ENCODE measurements around the gene PLBD1.

The PLBD1 gene

GRCh38 chr12:14540801-14541462 lies 26.8 kb downstream of the PLBD1 start:
- H4K5ac ChIP-seq (ENCODE audit: low read length) = no peak overlapping the region
- H2BK120ac ChIP-seq (ENCODE audit: low read depth, low read length) = no peak overlapping the region
- no peaks in the 10 kb centered on the region for H3K4me1 ChIP-seq (ENCODE audit: control insufficient read depth, low read depth, low read length)
- no peak overlapping the region for H3K9ac ChIP-seq (ENCODE audit: low read length)
- H3K18ac ChIP-seq (ENCODE audit: low read length) = no peak overlapping the region
- WGBS (ENCODE audit: extremely low coverage, insufficient coverage, low lambda C conversion rate) = no CpG with 5 or more reads among the region's 4 CpGs
- H3K27ac ChIP-seq (ENCODE audit: low read depth, low read length) = no peak overlapping the region
- H3K4me2 ChIP-seq (ENCODE audit: low read length) = no peak overlapping the region
- H3K4ac ChIP-seq (ENCODE audit: low read depth, low read length) = no peak overlapping the region
- no peak overlapping the region for H4K8ac ChIP-seq (ENCODE audit: low read depth, low read length)
- no peak overlapping the region for H3K56ac ChIP-seq (ENCODE audit: low read length)
- H2BK5ac ChIP-seq (ENCODE audit: low read length) = no peak overlapping the region
- H3K4me3 ChIP-seq (ENCODE audit: low read length) = no peak overlapping the region
- no peaks in the 10 kb centered on the region for H3K27me3 ChIP-seq (ENCODE audit: insufficient read depth, low read length, poor library complexity)
- H2AK5ac ChIP-seq (ENCODE audit: low read length) = no peak overlapping the region
- H2BK15ac ChIP-seq (replicated peaks; ENCODE audit: low read depth) = no peak overlapping the region
- H3K79me1 ChIP-seq (ENCODE audit: low read length) = no peaks in the 10 kb centered on the region
- H3K36me3 ChIP-seq (ENCODE audit: control insufficient read depth, insufficient read depth, low read length) = no peaks in the 10 kb centered on the region
- H3K79me2 ChIP-seq (ENCODE audit: control insufficient read depth, insufficient read depth, low read length) = no peaks in the 10 kb centered on the region
- H3K23ac ChIP-seq (ENCODE audit: low read length) = no peak overlapping the region
- no peak for DNase-seq

DNA sequence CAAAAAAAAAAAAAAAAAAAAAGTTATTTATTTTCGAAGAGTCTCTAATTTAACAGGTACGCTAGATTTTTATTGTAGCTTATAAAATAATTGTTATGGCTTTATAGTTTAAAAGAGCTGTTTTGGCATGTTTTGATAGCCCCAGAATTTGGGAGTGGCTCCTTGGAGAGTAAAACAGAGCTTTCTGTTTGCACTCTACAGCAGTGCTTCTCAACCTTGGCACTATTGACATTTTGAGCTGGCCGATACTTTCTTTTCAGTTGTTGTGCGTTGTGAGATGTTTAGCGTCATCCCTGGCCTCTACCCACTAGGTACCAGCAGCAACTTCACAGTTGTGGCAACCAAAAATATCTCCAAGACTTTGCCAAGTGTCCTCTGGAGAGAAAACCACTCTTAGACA lies 30.6 kb downstream of the PLBD1 start:
- Histone ChIP-seq H3K23ac (ENCODE audit: low read length) (no peak overlapping the region), H3K9ac (ENCODE audit: low read length) (no peak overlapping the region), H3K4me3 (ENCODE audit: low read length) (no peak overlapping the region), H3K79me2 (ENCODE audit: control insufficient read depth, insufficient read depth, low read length) (no peaks in the 10 kb centered on the region), H3K4me1 (ENCODE audit: control insufficient read depth, low read depth, low read length) (no peaks in the 10 kb centered on the region), H3K27me3 (ENCODE audit: insufficient read depth, low read length, poor library complexity) (no peaks in the 10 kb centered on the region), H3K79me1 (ENCODE audit: low read length) (no peaks in the 10 kb centered on the region), H2BK15ac (replicated peaks; ENCODE audit: low read depth) (no peak overlapping the region), H3K36me3 (ENCODE audit: control insufficient read depth, insufficient read depth, low read length) (no peaks in the 10 kb centered on the region), H3K4me2 (ENCODE audit: low read length) (no peak overlapping the region), H3K4ac (ENCODE audit: low read depth, low read length) (no peak overlapping the region), H3K18ac (ENCODE audit: low read length) (no peak overlapping the region), H4K5ac (ENCODE audit: low read length) (no peak overlapping the region), H2BK5ac (ENCODE audit: low read length) (no peak overlapping the region), H4K8ac (ENCODE audit: low read depth, low read length) (no peak overlapping the region), H3K27ac (ENCODE audit: low read depth, low read length) (no peak overlapping the region), H2AK5ac (ENCODE audit: low read length) (no peak overlapping the region), H2BK120ac (ENCODE audit: low read depth, low read length) (no peak overlapping the region), H3K56ac (ENCODE audit: low read length) (no peak overlapping the region)
- no CpG with 5 or more reads among the region's 5 CpGs for WGBS (ENCODE audit: extremely low coverage, insufficient coverage, low lambda C conversion rate)
- DNase-seq = no peak

- no peak overlapping the region for H2BK120ac ChIP-seq (ENCODE audit: low read depth, low read length)
- no peak overlapping the region for H3K56ac ChIP-seq (ENCODE audit: low read length)
- no peak overlapping the region for H3K4ac ChIP-seq (ENCODE audit: low read depth, low read length)
- H3K4me3 ChIP-seq (ENCODE audit: low read length) = no peak overlapping the region
- no peak overlapping the region for H3K4me2 ChIP-seq (ENCODE audit: low read length)
- no peaks in the 10 kb centered on the region for H3K79me1 ChIP-seq (ENCODE audit: low read length)
- no peak overlapping the region for H3K9ac ChIP-seq (ENCODE audit: low read length)
- H4K5ac ChIP-seq (ENCODE audit: low read length) = no peak overlapping the region
- no peak for DNase-seq
- H3K27ac ChIP-seq (ENCODE audit: low read depth, low read length) = no peak overlapping the region
- H3K27me3 ChIP-seq (ENCODE audit: insufficient read depth, low read length, poor library complexity) = no peaks in the 10 kb centered on the region
- H2BK5ac ChIP-seq (ENCODE audit: low read length) = no peak overlapping the region
- WGBS (ENCODE audit: extremely low coverage, insufficient coverage, low lambda C conversion rate) = no CpG with 5 or more reads among the region's 10 CpGs
- H2BK15ac ChIP-seq (replicated peaks; ENCODE audit: low read depth) = no peak overlapping the region
- H4K8ac ChIP-seq (ENCODE audit: low read depth, low read length) = no peak overlapping the region
- no peak overlapping the region for H2AK5ac ChIP-seq (ENCODE audit: low read length)
- no peaks in the 10 kb centered on the region for H3K79me2 ChIP-seq (ENCODE audit: control insufficient read depth, insufficient read depth, low read length)
- no peaks in the 10 kb centered on the region for H3K36me3 ChIP-seq (ENCODE audit: control insufficient read depth, insufficient read depth, low read length)
- H3K4me1 ChIP-seq (ENCODE audit: control insufficient read depth, low read depth, low read length) = peaks cover 2% of the 10 kb centered on the region
- no peak overlapping the region for H3K18ac ChIP-seq (ENCODE audit: low read length)
- no peak overlapping the region for H3K23ac ChIP-seq (ENCODE audit: low read length)
These were observed 35.5 kb downstream of the PLBD1 start for GRCh38 chr12:14532152-14532551.

- Histone ChIP-seq H2BK5ac (ENCODE audit: low read length) (no peak overlapping the region), H4K5ac (ENCODE audit: low read length) (no peak overlapping the region), H3K79me2 (ENCODE audit: control insufficient read depth, insufficient read depth, low read length) (no peaks in the 10 kb centered on the region), H3K4me1 (ENCODE audit: control insufficient read depth, low read depth, low read length) (peaks cover 2% of the 10 kb centered on the region), H3K4me2 (ENCODE audit: low read length) (no peak overlapping the region), H3K79me1 (ENCODE audit: low read length) (no peaks in the 10 kb centered on the region), H2BK120ac (ENCODE audit: low read depth, low read length) (no peak overlapping the region), H4K8ac (ENCODE audit: low read depth, low read length) (no peak overlapping the region), H3K27me3 (ENCODE audit: insufficient read depth, low read length, poor library complexity) (no peaks in the 10 kb centered on the region), H3K9ac (ENCODE audit: low read length) (no peak overlapping the region), H3K4me3 (ENCODE audit: low read length) (no peak overlapping the region), H2AK5ac (ENCODE audit: low read length) (no peak overlapping the region), H2BK15ac (replicated peaks; ENCODE audit: low read depth) (no peak overlapping the region), H3K4ac (ENCODE audit: low read depth, low read length) (no peak overlapping the region), H3K27ac (ENCODE audit: low read depth, low read length) (no peak overlapping the region), H3K36me3 (ENCODE audit: control insufficient read depth, insufficient read depth, low read length) (no peaks in the 10 kb centered on the region), H3K23ac (ENCODE audit: low read length) (no peak overlapping the region), H3K18ac (ENCODE audit: low read length) (no peak overlapping the region), H3K56ac (ENCODE audit: low read length) (no peak overlapping the region)
- DNase-seq = no peak
- WGBS (ENCODE audit: extremely low coverage, insufficient coverage, low lambda C conversion rate) = no CpG with 5 or more reads among the region's 2 CpGs
These were observed 41.7 kb downstream of the PLBD1 start for GRCh38 chr12:14525964-14526363.

DNA sequence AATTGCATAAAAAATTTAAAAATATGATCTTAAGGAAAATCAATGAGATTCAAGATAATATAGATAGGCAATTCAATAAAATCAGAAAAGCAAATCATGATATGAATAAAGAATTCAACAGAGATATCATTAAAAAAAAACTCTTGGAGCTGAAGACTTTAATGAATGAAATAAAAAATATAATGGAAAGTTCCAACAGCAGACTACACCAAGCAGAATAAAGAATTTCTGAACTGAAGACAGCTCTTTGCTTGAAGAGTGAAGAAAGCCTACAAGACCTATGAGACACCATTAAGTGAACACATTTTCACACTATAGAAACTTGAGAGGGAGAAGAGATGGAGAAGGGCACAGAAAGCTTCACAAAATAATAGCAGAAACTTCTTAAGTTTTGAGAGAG lies 45.9 kb downstream of the PLBD1 start:
- H2BK15ac ChIP-seq (replicated peaks; ENCODE audit: low read depth) = no peak overlapping the region
- H3K4me1 ChIP-seq (ENCODE audit: control insufficient read depth, low read depth, low read length) = no peaks in the 10 kb centered on the region
- H3K27ac ChIP-seq (ENCODE audit: low read depth, low read length) = no peak overlapping the region
- no peak overlapping the region for H4K5ac ChIP-seq (ENCODE audit: low read length)
- no peak overlapping the region for H2AK5ac ChIP-seq (ENCODE audit: low read length)
- H3K27me3 ChIP-seq (ENCODE audit: insufficient read depth, low read length, poor library complexity) = no peaks in the 10 kb centered on the region
- H4K8ac ChIP-seq (ENCODE audit: low read depth, low read length) = no peak overlapping the region
- H3K79me1 ChIP-seq (ENCODE audit: low read length) = no peaks in the 10 kb centered on the region
- H2BK5ac ChIP-seq (ENCODE audit: low read length) = no peak overlapping the region
- H2BK120ac ChIP-seq (ENCODE audit: low read depth, low read length) = no peak overlapping the region
- no peak overlapping the region for H3K4me3 ChIP-seq (ENCODE audit: low read length)
- H3K4ac ChIP-seq (ENCODE audit: low read depth, low read length) = no peak overlapping the region
- H3K56ac ChIP-seq (ENCODE audit: low read length) = no peak overlapping the region
- DNase-seq = no peak
- H3K79me2 ChIP-seq (ENCODE audit: control insufficient read depth, insufficient read depth, low read length) = no peaks in the 10 kb centered on the region
- no peak overlapping the region for H3K4me2 ChIP-seq (ENCODE audit: low read length)
- H3K9ac ChIP-seq (ENCODE audit: low read length) = no peak overlapping the region
- H3K18ac ChIP-seq (ENCODE audit: low read length) = no peak overlapping the region
- H3K23ac ChIP-seq (ENCODE audit: low read length) = no peak overlapping the region
- H3K36me3 ChIP-seq (ENCODE audit: control insufficient read depth, insufficient read depth, low read length) = no peaks in the 10 kb centered on the region

DNA sequence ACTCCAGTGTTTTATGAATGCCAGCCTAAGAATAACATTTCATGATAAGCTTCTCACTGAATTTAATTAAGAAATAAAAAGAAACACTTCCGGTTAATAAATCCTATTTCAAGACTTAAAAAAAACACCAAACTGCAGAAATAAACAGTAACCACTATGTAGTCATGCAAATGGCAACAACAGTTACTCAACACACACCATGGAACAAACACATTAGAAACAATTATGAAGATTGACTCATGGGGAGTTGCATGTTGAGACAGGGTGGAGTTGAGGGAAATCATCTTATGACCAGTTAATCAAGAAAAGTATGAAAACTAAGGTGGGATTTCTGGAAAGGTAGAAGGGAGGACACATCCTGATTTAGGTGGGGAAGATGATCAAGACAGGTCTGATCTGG lies 52.7 kb downstream of the PLBD1 start:
- no CpG with 5 or more reads among the region's 1 CpG for WGBS (ENCODE audit: extremely low coverage, insufficient coverage, low lambda C conversion rate)
- H4K5ac ChIP-seq (ENCODE audit: low read length) = no peak overlapping the region
- H3K23ac ChIP-seq (ENCODE audit: low read length) = no peak overlapping the region

More for the DNA sequence above, 52.7 kb downstream of the PLBD1 start:
- no peak overlapping the region for H3K18ac ChIP-seq (ENCODE audit: low read length)
- no peaks in the 10 kb centered on the region for H3K36me3 ChIP-seq (ENCODE audit: control insufficient read depth, insufficient read depth, low read length)
- no peak overlapping the region for H3K4ac ChIP-seq (ENCODE audit: low read depth, low read length)
- no peak overlapping the region for H2AK5ac ChIP-seq (ENCODE audit: low read length)
- H3K4me2 ChIP-seq (ENCODE audit: low read length) = no peak overlapping the region
- no peak overlapping the region for H4K8ac ChIP-seq (ENCODE audit: low read depth, low read length)
- H3K4me3 ChIP-seq (ENCODE audit: low read length) = no peak overlapping the region
- H3K9ac ChIP-seq (ENCODE audit: low read length) = no peak overlapping the region
- H3K27me3 ChIP-seq (ENCODE audit: insufficient read depth, low read length, poor library complexity) = no peaks in the 10 kb centered on the region
- no peak overlapping the region for H2BK15ac ChIP-seq (replicated peaks; ENCODE audit: low read depth)
- no peak overlapping the region for H2BK120ac ChIP-seq (ENCODE audit: low read depth, low read length)
- no peak overlapping the region for H3K27ac ChIP-seq (ENCODE audit: low read depth, low read length)
- no peak for DNase-seq
- H2BK5ac ChIP-seq (ENCODE audit: low read length) = no peak overlapping the region
- H3K4me1 ChIP-seq (ENCODE audit: control insufficient read depth, low read depth, low read length) = no peaks in the 10 kb centered on the region
- no peaks in the 10 kb centered on the region for H3K79me1 ChIP-seq (ENCODE audit: low read length)
- H3K79me2 ChIP-seq (ENCODE audit: control insufficient read depth, insufficient read depth, low read length) = no peaks in the 10 kb centered on the region
- H3K56ac ChIP-seq (ENCODE audit: low read length) = no peak overlapping the region
